CD4-positive, alpha-beta T cell treated with Interleukin-1 beta for 1 hour (primary cell): ENCODE results near the gene HS3ST3B1.

Experiments used
- DNase-seq, 2 donors: peaks; one replicate each; pipeline ENCODE4 v3.0.0-alpha.2; 2020 to 2022

The HS3ST3B1 gene

GRCh38 chr17:14355556-14355955 lies 54.7 kb downstream of the HS3ST3B1 start:
- no peak for DNase-seq

GRCh38 chr17:14359163-14360020 lies 58.5 kb downstream of the HS3ST3B1 start:
- peak; percentile 34 to 77 for DNase-seq

- DNase-seq, result no peak
These were observed 60.0 kb downstream of the HS3ST3B1 start for GRCh38 chr17:14360856-14361255.

- DNase-seq, result no peak
These were observed 60.6 kb downstream of the HS3ST3B1 start for GRCh38 chr17:14361470-14361869.

GRCh38 chr17:14361945-14362508 lies 61.1 kb downstream of the HS3ST3B1 start:
- DNase-seq, result no peak

- DNase-seq, result no peak
These were observed 65.3 kb downstream of the HS3ST3B1 start for GRCh38 chr17:14366199-14366598.

- DNase-seq, result no peak
These were observed 71.6 kb downstream of the HS3ST3B1 start for GRCh38 chr17:14372461-14372860.

- no peak for DNase-seq
These were observed 72.2 kb downstream of the HS3ST3B1 start for GRCh38 chr17:14372905-14373613.

GRCh38 chr17:14373614-14374259 lies 72.9 kb downstream of the HS3ST3B1 start:
- DNase-seq, result no peak

- no peak for DNase-seq
These were observed 73.4 kb downstream of the HS3ST3B1 start for GRCh38 chr17:14374268-14374667.

- DNase-seq, result no peak
These were observed 75.8 kb downstream of the HS3ST3B1 start for GRCh38 chr17:14376666-14377065.

GRCh38 chr17:14381606-14382005 lies 80.7 kb downstream of the HS3ST3B1 start:
- no peak for DNase-seq

- no peak for DNase-seq
These were observed 86.2 kb downstream of the HS3ST3B1 start for GRCh38 chr17:14387036-14387435.

GRCh38 chr17:14389681-14390080 lies 88.8 kb downstream of the HS3ST3B1 start:
- DNase-seq, result no peak

GRCh38 chr17:14393723-14394122 lies 92.8 kb downstream of the HS3ST3B1 start:
- no peak for DNase-seq

GRCh38 chr17:14395255-14395654 lies 94.4 kb downstream of the HS3ST3B1 start:
- no peak for DNase-seq

GRCh38 chr17:14396547-14396946 lies 95.7 kb downstream of the HS3ST3B1 start:
- no peak for DNase-seq

- DNase-seq, result no peak
These were observed 97.9 kb downstream of the HS3ST3B1 start for GRCh38 chr17:14398766-14399165.
